Pulmonary artery endothelial cell (primary cell): ENCODE results near the gene MNX1. TPM values are rescaled to one million over a fixed set of nuclear protein-coding genes. Genes with fewer than 3 reads are reported as not detected.

ENCODE experiments used
- DNase-seq: peaks from one replicate; pipeline ENCODE4 v3.0.0-alpha.2; 2011; ENCODE audit warnings: low read depth, low spot score
- total RNA-seq: library from RNA; depleted of rRNA; stranded (reverse); fragments of >200 nt; gene quantifications from 2 replicates; pipeline ENCODE4 v1.2.3, GENCODE V29; 2014

The MNX1 gene
- total RNA-seq, 1 donor from 2014 or later, result not detected

DNA sequence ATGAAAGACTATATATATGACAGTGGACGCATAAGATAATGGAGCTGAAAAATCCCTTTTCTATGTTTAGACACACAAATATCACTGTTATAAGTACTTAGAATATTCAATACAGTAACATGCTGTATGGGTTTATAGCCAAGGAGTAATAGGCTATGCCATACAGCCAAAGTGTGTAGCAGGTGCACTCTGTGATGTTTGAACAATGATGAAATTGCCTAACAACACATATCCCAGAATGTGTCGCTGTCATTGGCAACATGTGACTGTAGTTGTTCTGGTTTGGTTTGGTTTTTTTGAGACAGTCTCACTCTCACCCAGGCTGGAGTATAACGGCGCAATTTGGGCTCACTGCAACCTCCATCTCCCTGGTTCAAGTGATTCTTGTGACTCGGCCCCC is 34.8 kb downstream of the MNX1 start:
- no peak for DNase-seq

DNA sequence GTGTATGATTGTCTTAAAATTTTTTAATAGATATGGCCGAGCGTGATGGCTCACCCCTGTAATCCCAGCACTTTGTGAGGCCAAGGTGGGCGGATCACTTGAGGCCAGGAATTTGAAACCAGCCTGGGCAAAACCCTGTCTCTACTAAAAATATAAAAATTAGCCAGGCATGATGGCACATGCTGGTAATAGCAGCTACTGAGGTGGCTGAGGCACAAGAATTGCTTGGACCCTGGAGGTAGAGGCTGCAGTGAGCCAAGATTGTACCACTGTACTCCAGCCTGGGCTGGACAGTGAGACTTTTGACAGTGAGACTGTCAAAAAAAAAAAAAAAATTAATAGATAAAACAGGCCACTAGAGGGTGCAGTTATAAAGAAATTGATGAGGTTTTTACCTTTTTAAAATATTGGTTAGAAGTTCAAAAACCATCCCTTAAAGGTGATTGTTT is 40.5 kb downstream of the MNX1 start:
- DNase-seq, result no peak

GRCh38 chr7:156968183-156968582 is 42.3 kb downstream of the MNX1 start:
- no peak for DNase-seq

DNA sequence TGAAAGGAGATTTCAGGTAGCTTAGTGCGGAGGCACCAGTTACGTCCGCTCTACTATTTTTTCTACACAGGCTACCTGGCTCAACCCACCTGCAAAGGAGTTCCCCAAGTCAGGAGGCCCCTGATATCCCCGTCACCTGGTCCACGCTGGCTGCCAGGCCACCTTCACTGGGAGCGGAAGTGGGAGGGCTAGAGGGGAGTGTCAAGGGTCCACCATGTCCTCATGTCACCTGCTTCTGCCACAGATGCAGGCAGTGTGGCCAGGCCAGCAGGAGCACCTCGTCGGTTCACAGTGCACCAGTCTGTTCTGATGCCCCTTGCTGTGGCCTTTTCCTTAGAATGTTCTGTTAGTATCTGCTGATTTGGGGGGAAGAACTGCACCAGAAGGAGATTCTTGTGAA is 44.1 kb downstream of the MNX1 start:
- no peak for DNase-seq

GRCh38 chr7:156964971-156965370 is 45.5 kb downstream of the MNX1 start:
- no peak for DNase-seq

- DNase-seq, result no peak
These were observed 47.0 kb downstream of the MNX1 start for GRCh38 chr7:156963472-156963871.

GRCh38 chr7:156962897-156963296 is 47.6 kb downstream of the MNX1 start:
- no peak for DNase-seq

- DNase-seq, result no peak
These were observed 48.3 kb downstream of the MNX1 start for GRCh38 chr7:156962145-156962544.

GRCh38 chr7:156956727-156957126 is 53.7 kb downstream of the MNX1 start:
- DNase-seq, result no peak

GRCh38 chr7:156954941-156955340 is 55.5 kb downstream of the MNX1 start:
- no peak for DNase-seq

Other genes with a start within 250 kb of the MNX1 start
- gene LMBR1, start 117.5 kb downstream of the MNX1 start, total RNA-seq, result 69.9 and 100 TPM in 2 replicates
- 25.1 and 30.3 TPM in 2 replicates for gene NOM1, start 61.0 kb downstream of the MNX1 start, total RNA-seq
- 115 and 117 TPM in 2 replicates for gene UBE3C, start 128.3 kb upstream of the MNX1 start, total RNA-seq